GM23338 (cell line): ENCODE measurements around the gene IGF2R. TPM values are rescaled to one million over a fixed set of nuclear protein-coding genes. Genes with fewer than 3 reads are reported as not detected.
A peak's percentile ranks its signal among the peaks of the same experiment; 100 is the strongest.

Experiments used
- ATAC-seq: fragments of 200-7000 bp; cut with Tn5 transposase; 3 replicates; pipeline ENCODE4 v1.9.1; 2020
- DNase-seq: peaks from one replicate; pipeline ENCODE4 v3.0.0-alpha.2; 2015; ENCODE audit warnings: low spot score
- H2AFZ ChIP-seq: fragments of 200-600 bp; sonication (generic); 2 replicates; pipeline ENCODE4 v1.8.0; 2016; ENCODE audit warnings: antibody characterized with exemption, mild to moderate bottlenecking, moderate library complexity
- H3F3A ChIP-seq: fragments of 200-600 bp; sonication (generic); replicated peaks from 2 replicates; pipeline ENCODE4 v1.8.0; 2017; ENCODE audit warnings: antibody characterized with exemption, mixed run types, low read depth
- H3K27ac ChIP-seq: fragments of 200-600 bp; sonication (generic); 2 replicates; pipeline ENCODE4 v1.6.1; 2016; ENCODE audit warnings: low read depth
- H3K27me3 ChIP-seq: fragments of 200-600 bp; sonication (generic); 2 replicates; pipeline ENCODE4 v1.8.0; 2016; ENCODE audit warnings: mild to moderate bottlenecking, mixed run types, moderate library complexity; ENCODE audit not compliant: insufficient read depth
- H3K36me3 ChIP-seq: fragments of 200-600 bp; sonication (generic); 2 replicates; pipeline ENCODE4 v1.8.0; 2016; ENCODE audit warnings: mild to moderate bottlenecking; ENCODE audit not compliant: insufficient read depth
- H3K4me1 ChIP-seq: fragments of 200-600 bp; sonication (generic); 2 replicates; pipeline ENCODE4 v1.8.0; 2016; ENCODE audit warnings: mild to moderate bottlenecking, moderate library complexity; ENCODE audit not compliant: insufficient read depth
- H3K4me2 ChIP-seq: fragments of 200-600 bp; sonication (generic); 2 replicates; pipeline ENCODE4 v1.7.1; 2017; ENCODE audit warnings: mixed run types
- H3K4me3 ChIP-seq: fragments of 200-600 bp; sonication (generic); 2 replicates; pipeline ENCODE4 v1.6.1; 2016; ENCODE audit warnings: mixed run types
- H3K79me2 ChIP-seq: fragments of 200-600 bp; sonication (generic); replicated peaks from 2 replicates; pipeline ENCODE4 v1.8.0; 2017; ENCODE audit warnings: mild to moderate bottlenecking; ENCODE audit not compliant: insufficient read depth
- H3K9me2 ChIP-seq: fragments of 200-600 bp; sonication (generic); 2 replicates; pipeline ENCODE4 v1.8.0; 2017; ENCODE audit not compliant: insufficient read depth
- H4K20me1 ChIP-seq: fragments of 200-600 bp; sonication (generic); replicated peaks from 2 replicates; pipeline ENCODE4 v1.8.0; 2017; ENCODE audit warnings: mild to moderate bottlenecking; ENCODE audit not compliant: insufficient read depth
- H3K27ac Mint-ChIP-seq: 2 replicates; pipeline ENCODE4 v1.8.0; 2020; ENCODE audit warnings: inconsistent platforms, mild to moderate bottlenecking, moderate library complexity, mixed read lengths
- H3K27me3 Mint-ChIP-seq: 3 replicates; pipeline ENCODE4 v1.8.0; 2022; ENCODE audit warnings: low read depth, mild to moderate bottlenecking, moderate library complexity, mixed read lengths, inconsistent platforms; ENCODE audit not compliant: insufficient read depth, poor library complexity
- H3K36me3 Mint-ChIP-seq: 3 replicates; pipeline ENCODE4 v1.8.0; 2021; ENCODE audit warnings: low read depth, mild to moderate bottlenecking, inconsistent platforms, moderate library complexity, mixed read lengths
- H3K4me1 Mint-ChIP-seq: 3 replicates; pipeline ENCODE4 v1.8.0; 2020; ENCODE audit warnings: mild to moderate bottlenecking, inconsistent platforms, mixed read lengths
- H3K4me3 Mint-ChIP-seq: 3 replicates; pipeline ENCODE4 v1.8.0; 2021; ENCODE audit warnings: moderate library complexity, mild to moderate bottlenecking, inconsistent platforms, mixed read lengths
- H3K9me3 Mint-ChIP-seq: 3 replicates; pipeline ENCODE4 v1.8.0; 2020; ENCODE audit warnings: moderate library complexity, mild to moderate bottlenecking, inconsistent platforms, mixed read lengths
- CREB1 ChIP-seq: fragments of 250-450 bp; sonication (Bioruptor Pico); IDR thresholded peaks from 2 replicates; pipeline ENCODE4 v1.5.0; 2020; ENCODE audit warnings: low read depth, mild to moderate bottlenecking, moderate library complexity
- EZH2phosphoT487 ChIP-seq: fragments of 200-600 bp; sonication (generic); IDR thresholded peaks from one replicate; pipeline ENCODE4 v1.8.1; 2018; ENCODE audit warnings: antibody characterized with exemption; ENCODE audit not compliant: unreplicated experiment
- JUNB ChIP-seq: IDR thresholded peaks from one replicate; pipeline ENCODE4 v1.6.1; 2016; ENCODE audit warnings: antibody characterized with exemption; ENCODE audit not compliant: unreplicated experiment
- NANOG ChIP-seq: IDR thresholded peaks from 2 replicates; pipeline ENCODE4 v1.6.1; 2016; ENCODE audit warnings: antibody characterized with exemption, borderline replicate concordance
- POLR2AphosphoS5 ChIP-seq: IDR thresholded peaks from 2 replicates; pipeline ENCODE4 v1.6.1; 2016; ENCODE audit warnings: antibody characterized with exemption, low read depth
- STAT1 ChIP-seq: IDR thresholded peaks from one replicate; pipeline ENCODE4 v1.6.1; 2016; ENCODE audit warnings: antibody characterized with exemption; ENCODE audit not compliant: unreplicated experiment
- ZNF331 ChIP-seq: fragments of 250-450 bp; sonication (Bioruptor Pico); IDR thresholded peaks from 2 replicates; pipeline ENCODE4 v1.5.0; 2020; ENCODE audit warnings: low read depth, mild to moderate bottlenecking, moderate library complexity
- polyA plus RNA-seq: library from polyadenylated mRNA; unstranded; fragments of >200 nt; fragmentation: Nextera tagmentation; extraction: Ambion mirVana; gene quantifications from 2 replicates; pipeline ENCODE4 v1.2.1, GENCODE V29; 2016
- total RNA-seq: library from RNA; depleted of rRNA; stranded (reverse); fragments of >200 nt; shearing (Covaris generic); gene quantifications from 2 replicates; pipeline ENCODE4 v1.2.3, GENCODE V29; 2014
- TF ChIP-seq, protein P1 (sequence below): IDR thresholded peaks from 2 replicates; pipeline ENCODE4 v1.6.1; 2016; ENCODE audit warnings: antibody characterized with exemption
- TF ChIP-seq, protein P2 (sequence below): fragments of 250-450 bp; sonication (Bioruptor Pico); IDR thresholded peaks from 2 replicates; pipeline ENCODE4 v1.5.0; 2020; ENCODE audit warnings: mild to moderate bottlenecking, moderate library complexity
- TF ChIP-seq, protein P3 (sequence below), 2 experiments: fragments of 200-600 bp in 1 of 2; sonication (generic) in 1 of 2; conservative IDR thresholded peaks; 2 replicates each; pipeline versions ENCODE4 v1.5.1 to v1.6.1; 2016 to 2017; ENCODE audit warnings: antibody characterized with exemption in 2 of 2, low read depth in 2 of 2, mild to moderate bottlenecking in 2 of 2, moderate library complexity in 1 of 2

Gene IGF2R
- total and polyA plus RNA-seq, 2 experiments from 2014 or later: 12.5 to 76.4 TPM

DNA sequence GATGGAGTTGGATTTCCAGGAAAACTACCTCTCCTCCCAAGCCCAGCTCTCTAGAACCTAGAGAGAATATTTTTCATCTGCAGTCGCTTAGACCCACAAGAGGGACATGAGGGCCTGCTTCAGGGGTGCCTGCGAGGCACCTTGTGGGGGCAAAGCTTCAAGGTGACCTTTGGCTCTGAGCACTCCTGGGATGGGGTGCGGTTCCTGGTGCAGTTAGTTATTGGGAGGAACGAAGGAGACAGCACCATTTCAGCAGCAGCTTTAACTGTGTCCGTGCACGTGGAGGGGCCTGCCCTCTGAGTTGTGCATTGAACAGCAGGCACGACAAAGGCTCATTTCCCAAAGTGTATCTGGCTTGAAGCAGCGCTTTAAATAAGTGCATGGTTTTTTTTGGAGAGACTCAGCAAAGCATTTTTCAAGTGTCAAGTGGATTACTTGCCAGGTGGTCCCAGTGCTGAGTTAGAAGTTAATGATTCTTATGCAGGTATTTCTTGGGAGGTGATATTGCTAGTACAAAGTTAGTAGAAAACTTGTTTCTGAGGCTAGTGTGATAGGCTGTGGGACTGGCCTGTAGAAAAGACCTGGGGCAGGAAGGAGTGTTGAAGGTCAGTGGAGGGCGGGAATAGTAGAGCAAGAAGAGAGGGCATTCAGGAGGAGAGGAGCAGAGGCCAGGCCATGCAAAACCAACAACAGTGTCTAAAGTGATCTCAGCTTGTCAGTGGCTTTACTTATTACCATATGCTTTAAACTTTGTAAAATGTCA, 3.8 kb downstream of the IGF2R start:
- H3K9me2 ChIP-seq: no peaks in the 10 kb centered on the region
- H3K4me1 ChIP-seq: peaks cover 56% of the 10 kb centered on the region
- peaks cover 45% of the 10 kb centered on the region for H4K20me1 ChIP-seq
- Mint-ChIP-seq H3K36me3 (peaks cover 3% of the 10 kb centered on the region; the same call in 2 of the 3 replicates), H3K9me3 (no peaks in the 10 kb centered on the region), H3K27me3 (peaks cover 8% of the 10 kb centered on the region), H3K4me1 (peaks cover 67% of the 10 kb centered on the region), H3K27ac (0 out of 2 replicates have a peak overlapping the region, but pooled peaks have one; percentile 16), H3K4me3 (peak overlapping the region; percentile 9; the same call in 1 of the 3 replicates)
- ATAC-seq (no peak), DNase-seq (no peak)
- H3K4me3 ChIP-seq: peak overlapping the region; percentile 18; the same call in 1 of the 2 replicates
- H3K27me3 ChIP-seq: 0 out of 2 replicates have a peak, but pooled peaks cover 5% of the 10 kb centered on the region
- peaks cover 82% of the 10 kb centered on the region for H3K79me2 ChIP-seq
- no peak overlapping the region for H2AFZ ChIP-seq
- TF ChIP-seq, protein P1, sequence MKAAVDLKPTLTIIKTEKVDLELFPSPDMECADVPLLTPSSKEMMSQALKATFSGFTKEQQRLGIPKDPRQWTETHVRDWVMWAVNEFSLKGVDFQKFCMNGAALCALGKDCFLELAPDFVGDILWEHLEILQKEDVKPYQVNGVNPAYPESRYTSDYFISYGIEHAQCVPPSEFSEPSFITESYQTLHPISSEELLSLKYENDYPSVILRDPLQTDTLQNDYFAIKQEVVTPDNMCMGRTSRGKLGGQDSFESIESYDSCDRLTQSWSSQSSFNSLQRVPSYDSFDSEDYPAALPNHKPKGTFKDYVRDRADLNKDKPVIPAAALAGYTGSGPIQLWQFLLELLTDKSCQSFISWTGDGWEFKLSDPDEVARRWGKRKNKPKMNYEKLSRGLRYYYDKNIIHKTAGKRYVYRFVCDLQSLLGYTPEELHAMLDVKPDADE: no peak
- H3K27ac ChIP-seq: 0 out of 2 replicates have a peak overlapping the region, but pooled peaks have one; percentile 27
- no peaks in the 10 kb centered on the region for H3K36me3 ChIP-seq
- peak overlapping the region; percentile 27; the same call in 1 of the 2 replicates for H3K4me2 ChIP-seq
- no peaks in the 10 kb centered on the region for H3F3A ChIP-seq

DNA sequence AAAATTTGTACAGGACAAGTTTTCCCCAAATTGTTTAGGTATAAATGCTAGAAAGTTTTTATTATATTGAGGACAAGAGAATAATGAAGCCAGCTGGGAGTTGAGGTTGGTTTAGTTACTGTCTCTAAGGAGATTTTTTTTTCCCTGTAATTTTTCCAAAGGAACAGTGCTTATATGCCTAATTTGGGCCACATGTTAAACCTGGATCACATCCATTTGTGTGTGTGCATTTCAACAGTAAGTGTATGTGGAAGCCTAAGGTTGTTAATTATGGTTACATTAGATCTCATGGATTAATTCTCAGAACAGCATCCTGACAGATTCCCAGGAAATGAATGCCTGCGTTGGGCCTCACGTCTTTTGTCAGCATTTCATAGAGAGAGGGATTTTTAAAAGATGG, 4.5 kb downstream of the IGF2R start:
- Mint-ChIP-seq H3K36me3 (peaks cover 3% of the 10 kb centered on the region; the same call in 2 of the 3 replicates), H3K27me3 (peaks cover 11% of the 10 kb centered on the region)
- TF ChIP-seq CREB1 (CRISPR knock-in tag) (no peak), ZNF331 (CRISPR knock-in tag) (no peak), POLR2AphosphoS5 (no peak), JUNB (no peak), STAT1 (no peak), NANOG (no peak), EZH2phosphoT487 (no peak)
- TF ChIP-seq, protein P2, sequence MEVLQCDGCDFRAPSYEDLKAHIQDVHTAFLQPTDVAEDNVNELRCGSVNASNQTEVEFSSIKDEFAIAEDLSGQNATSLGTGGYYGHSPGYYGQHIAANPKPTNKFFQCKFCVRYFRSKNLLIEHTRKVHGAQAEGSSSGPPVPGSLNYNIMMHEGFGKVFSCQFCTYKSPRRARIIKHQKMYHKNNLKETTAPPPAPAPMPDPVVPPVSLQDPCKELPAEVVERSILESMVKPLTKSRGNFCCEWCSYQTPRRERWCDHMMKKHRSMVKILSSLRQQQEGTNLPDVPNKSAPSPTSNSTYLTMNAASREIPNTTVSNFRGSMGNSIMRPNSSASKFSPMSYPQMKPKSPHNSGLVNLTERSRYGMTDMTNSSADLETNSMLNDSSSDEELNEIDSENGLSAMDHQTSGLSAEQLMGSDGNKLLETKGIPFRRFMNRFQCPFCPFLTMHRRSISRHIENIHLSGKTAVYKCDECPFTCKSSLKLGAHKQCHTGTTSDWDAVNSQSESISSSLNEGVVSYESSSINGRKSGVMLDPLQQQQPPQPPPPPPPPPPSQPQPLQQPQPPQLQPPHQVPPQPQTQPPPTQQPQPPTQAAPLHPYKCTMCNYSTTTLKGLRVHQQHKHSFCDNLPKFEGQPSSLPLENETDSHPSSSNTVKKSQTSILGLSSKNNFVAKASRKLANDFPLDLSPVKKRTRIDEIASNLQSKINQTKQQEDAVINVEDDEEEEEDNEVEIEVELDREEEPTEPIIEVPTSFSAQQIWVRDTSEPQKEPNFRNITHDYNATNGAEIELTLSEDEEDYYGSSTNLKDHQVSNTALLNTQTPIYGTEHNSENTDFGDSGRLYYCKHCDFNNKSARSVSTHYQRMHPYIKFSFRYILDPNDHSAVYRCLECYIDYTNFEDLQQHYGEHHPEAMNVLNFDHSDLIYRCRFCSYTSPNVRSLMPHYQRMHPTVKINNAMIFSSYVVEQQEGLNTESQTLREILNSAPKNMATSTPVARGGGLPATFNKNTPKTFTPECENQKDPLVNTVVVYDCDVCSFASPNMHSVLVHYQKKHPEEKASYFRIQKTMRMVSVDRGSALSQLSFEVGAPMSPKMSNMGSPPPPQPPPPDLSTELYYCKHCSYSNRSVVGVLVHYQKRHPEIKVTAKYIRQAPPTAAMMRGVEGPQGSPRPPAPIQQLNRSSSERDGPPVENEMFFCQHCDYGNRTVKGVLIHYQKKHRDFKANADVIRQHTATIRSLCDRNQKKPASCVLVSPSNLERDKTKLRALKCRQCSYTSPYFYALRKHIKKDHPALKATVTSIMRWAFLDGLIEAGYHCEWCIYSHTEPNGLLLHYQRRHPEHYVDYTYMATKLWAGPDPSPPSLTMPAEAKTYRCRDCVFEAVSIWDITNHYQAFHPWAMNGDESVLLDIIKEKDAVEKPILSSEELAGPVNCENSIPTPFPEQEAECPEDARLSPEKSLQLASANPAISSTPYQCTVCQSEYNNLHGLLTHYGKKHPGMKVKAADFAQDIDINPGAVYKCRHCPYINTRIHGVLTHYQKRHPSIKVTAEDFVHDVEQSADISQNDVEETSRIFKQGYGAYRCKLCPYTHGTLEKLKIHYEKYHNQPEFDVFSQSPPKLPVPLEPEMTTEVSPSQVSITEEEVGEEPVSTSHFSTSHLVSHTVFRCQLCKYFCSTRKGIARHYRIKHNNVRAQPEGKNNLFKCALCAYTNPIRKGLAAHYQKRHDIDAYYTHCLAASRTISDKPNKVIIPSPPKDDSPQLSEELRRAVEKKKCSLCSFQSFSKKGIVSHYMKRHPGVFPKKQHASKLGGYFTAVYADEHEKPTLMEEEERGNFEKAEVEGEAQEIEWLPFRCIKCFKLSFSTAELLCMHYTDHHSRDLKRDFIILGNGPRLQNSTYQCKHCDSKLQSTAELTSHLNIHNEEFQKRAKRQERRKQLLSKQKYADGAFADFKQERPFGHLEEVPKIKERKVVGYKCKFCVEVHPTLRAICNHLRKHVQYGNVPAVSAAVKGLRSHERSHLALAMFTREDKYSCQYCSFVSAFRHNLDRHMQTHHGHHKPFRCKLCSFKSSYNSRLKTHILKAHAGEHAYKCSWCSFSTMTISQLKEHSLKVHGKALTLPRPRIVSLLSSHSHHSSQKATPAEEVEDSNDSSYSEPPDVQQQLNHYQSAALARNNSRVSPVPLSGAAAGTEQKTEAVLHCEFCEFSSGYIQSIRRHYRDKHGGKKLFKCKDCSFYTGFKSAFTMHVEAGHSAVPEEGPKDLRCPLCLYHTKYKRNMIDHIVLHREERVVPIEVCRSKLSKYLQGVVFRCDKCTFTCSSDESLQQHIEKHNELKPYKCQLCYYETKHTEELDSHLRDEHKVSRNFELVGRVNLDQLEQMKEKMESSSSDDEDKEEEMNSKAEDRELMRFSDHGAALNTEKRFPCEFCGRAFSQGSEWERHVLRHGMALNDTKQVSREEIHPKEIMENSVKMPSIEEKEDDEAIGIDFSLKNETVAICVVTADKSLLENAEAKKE (CRISPR knock-in tag): no peak
- TF ChIP-seq, protein P1: no peak
- TF ChIP-seq, protein P3, sequence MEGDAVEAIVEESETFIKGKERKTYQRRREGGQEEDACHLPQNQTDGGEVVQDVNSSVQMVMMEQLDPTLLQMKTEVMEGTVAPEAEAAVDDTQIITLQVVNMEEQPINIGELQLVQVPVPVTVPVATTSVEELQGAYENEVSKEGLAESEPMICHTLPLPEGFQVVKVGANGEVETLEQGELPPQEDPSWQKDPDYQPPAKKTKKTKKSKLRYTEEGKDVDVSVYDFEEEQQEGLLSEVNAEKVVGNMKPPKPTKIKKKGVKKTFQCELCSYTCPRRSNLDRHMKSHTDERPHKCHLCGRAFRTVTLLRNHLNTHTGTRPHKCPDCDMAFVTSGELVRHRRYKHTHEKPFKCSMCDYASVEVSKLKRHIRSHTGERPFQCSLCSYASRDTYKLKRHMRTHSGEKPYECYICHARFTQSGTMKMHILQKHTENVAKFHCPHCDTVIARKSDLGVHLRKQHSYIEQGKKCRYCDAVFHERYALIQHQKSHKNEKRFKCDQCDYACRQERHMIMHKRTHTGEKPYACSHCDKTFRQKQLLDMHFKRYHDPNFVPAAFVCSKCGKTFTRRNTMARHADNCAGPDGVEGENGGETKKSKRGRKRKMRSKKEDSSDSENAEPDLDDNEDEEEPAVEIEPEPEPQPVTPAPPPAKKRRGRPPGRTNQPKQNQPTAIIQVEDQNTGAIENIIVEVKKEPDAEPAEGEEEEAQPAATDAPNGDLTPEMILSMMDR (conservative IDR thresholded peaks at IDR 0.05; ENCODE audit: low read depth in 2 of 2): no peak

More for the DNA sequence above, 4.5 kb downstream of the IGF2R start:
- Histone ChIP-seq H3K79me2 (peaks cover 89% of the 10 kb centered on the region), H3K4me2 (no peak overlapping the region), H3K36me3 (no peaks in the 10 kb centered on the region), H3K4me1 (peaks cover 63% of the 10 kb centered on the region), H3K27ac (no peak overlapping the region), H3K9me2 (no peaks in the 10 kb centered on the region), H4K20me1 (peaks cover 52% of the 10 kb centered on the region), H3K27me3 (no peaks in the 10 kb centered on the region), H2AFZ (no peak overlapping the region), H3K4me3 (no peak overlapping the region), H3F3A (no peaks in the 10 kb centered on the region)
- H3K4me1 Mint-ChIP-seq: peaks cover 74% of the 10 kb centered on the region
- DNase-seq (no peak), ATAC-seq (no peak)
- H3K9me3 Mint-ChIP-seq: no peaks in the 10 kb centered on the region
- H3K27ac Mint-ChIP-seq: 0 out of 2 replicates have a peak overlapping the region, but pooled peaks have one; percentile 5
- no peak overlapping the region for H3K4me3 Mint-ChIP-seq
